CD4-positive, alpha-beta T cell treated with Interleukin-4 for 1 hour (primary cell): ENCODE measurements around the gene KRTAP9-3.
"Not testable (repeated sequence)": the region's sequence is repeated elsewhere in the genome, so short reads cannot be mapped to it uniquely, and the experiment has no call there.

Experiments
- DNase-seq, 2 donors: peaks; one replicate each; pipeline ENCODE4 v3.0.0-alpha.2; 2020 to 2022

Gene KRTAP9-3, protein sequence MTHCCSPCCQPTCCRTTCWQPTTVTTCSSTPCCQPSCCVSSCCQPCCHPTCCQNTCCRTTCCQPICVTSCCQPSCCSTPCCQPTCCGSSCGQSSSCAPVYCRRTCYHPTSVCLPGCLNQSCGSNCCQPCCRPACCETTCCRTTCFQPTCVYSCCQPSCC

DNA sequence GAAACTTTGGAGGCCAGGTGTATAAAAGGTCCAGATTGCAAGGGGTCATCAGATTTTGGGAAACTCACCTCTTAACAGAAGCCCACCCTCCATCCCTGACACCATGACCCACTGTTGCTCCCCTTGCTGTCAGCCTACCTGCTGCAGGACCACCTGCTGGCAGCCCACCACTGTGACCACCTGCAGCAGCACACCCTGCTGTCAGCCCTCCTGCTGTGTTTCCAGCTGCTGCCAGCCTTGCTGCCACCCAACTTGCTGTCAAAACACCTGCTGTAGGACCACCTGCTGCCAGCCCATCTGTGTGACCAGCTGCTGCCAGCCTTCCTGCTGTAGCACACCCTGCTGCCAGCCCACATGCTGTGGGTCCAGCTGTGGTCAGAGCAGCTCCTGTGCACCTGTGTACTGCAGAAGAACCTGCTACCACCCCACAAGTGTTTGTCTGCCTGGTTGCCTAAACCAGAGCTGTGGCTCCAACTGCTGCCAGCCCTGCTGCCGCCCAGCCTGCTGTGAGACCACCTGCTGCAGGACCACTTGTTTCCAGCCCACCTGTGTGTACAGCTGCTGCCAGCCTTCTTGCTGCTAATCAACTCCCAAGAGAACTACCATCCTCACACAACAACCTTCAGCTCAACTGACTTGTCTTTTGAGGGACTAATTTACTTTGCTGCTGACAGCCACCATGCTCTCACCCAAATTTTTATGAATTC lies at the start of gene KRTAP9-3:
Gene KRTAP9-3, plus strand, starts transcription at position 51 of the 707 bp plus-strand sequence. Its CDS starts 53 bp downstream, at position 104.
- not testable (repeated sequence) for DNase-seq

DNA sequence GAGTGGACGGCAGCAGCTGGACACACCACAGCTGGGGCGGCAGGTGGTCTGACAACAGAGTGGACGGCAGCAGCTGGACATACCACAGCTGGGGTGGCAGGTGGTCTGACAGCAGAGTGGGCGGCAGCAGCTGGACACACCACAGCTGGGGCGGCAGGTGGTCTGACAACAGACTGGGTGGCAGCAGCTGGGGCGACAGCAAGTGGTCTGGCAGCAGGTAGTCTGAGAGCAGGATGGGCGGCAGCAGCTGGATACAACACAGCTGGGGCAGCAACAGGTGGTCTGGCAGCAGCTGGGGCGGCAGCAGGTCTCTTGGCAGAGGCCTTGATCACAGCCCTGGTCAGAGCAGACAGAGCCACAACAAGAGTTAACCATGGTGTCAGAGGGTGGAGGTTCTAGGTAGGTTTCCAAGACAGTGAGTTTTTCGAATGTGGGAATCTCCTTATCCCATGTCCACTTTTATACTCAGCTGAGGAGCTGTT lies 47.7 kb upstream of the KRTAP9-3 start, which contains the start of gene KRTAP4-1:
Gene KRTAP4-1, minus strand, starts transcription at position 432 of the 482 bp plus-strand sequence. Its CDS starts 57 bp downstream, at position 375.
- DNase-seq: no peak

DNA sequence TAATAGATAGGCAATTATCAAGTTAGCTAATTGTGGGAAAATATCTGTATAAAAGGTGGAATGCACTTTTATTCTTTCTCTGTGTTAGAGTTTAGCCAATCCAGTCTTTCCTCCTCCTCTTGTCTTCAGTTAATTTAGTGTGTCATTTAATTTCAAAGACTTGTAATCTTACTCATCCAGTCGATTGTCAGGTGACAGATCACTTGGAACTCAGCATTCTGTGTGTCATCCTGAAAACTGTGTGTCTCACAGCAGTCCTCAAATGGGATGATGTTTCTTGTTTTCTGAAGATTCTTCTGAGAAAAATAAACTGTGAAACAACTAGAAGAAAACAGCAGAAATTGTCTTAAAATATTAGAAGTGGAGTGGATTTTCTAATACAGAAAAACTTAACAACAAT lies 47.2 kb upstream of the KRTAP9-3 start:
- no peak for DNase-seq

DNA sequence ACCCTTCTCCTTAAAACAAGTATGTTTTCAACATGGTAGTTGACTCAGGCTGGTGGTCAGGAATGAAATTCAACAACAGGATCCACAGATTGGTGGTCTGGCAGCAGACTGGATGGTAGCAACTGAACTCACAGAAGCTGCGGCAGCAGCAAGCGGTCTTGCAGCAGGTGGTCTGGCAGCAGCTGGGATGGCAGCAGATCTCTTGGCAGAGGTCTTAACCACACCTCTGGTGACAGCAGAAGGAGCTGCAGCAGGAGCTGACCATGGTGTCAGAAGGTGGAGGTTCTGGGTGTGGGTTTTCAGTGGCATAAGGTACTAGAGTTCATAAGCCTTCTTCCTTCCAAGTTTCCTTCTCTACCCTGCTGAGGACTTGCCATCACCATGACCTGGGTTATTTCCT lies 45.4 kb upstream of the KRTAP9-3 start:
- no peak for DNase-seq

DNA sequence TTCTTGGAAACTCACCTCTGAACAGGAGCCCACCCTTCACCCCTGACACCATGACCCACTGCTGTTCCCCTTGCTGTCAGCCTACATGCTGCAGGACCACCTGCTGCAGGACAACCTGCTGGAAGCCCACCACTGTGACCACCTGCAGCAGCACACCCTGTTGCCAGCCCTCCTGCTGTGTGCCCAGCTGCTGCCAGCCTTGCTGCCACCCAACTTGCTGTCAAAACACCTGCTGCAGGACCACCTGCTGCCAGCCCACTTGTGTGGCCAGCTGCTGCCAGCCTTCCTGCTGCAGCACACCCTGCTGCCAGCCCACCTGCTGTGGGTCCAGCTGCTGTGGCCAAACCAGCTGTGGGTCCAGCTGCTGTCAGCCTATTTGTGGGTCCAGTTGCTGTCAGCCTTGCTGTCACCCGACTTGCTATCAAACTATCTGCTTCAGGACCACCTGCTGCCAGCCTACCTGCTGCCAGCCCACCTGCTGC lies 42.4 kb upstream of the KRTAP9-3 start, which contains the start of gene KRTAP9-1:
Gene KRTAP9-1, plus strand, starts transcription at position 51 of the 482 bp plus-strand sequence. Its CDS starts 0 bp downstream, at position 51.
- not testable (repeated sequence) for DNase-seq

DNA sequence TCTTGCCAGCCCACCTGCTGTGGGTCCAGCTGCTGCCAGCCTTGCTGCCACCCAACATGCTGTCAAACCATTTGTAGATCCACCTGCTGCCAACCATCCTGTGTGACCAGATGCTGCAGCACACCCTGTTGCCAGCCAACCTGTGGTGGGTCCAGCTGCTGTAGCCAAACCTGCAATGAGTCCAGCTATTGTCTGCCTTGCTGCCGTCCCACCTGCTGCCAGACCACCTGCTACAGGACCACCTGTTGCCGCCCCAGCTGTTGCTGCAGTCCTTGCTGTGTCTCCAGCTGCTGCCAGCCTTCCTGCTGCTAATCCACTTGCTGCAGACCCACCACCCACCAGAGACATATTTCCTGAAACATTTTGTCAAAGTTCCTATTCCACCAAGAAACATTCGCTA lies 41.9 kb upstream of the KRTAP9-3 start:
- no peak for DNase-seq

DNA sequence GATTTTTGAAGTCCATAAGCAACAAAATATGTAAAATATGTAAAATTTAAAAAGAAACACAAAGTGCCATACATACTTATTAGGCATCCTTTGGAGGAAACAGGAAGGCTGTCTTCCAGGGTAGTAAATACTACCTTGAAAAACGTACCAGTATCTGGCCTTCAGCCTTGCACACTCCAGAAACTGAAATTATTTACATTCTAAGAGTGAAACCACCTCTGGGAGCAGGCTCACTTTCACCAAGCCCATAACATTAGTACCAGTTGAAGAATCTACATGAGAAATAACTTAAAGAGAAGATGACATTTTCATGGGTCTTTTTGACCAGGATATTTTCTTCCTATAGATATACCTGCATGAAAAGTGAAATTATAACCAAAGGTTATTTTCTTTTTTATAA lies 36.2 kb upstream of the KRTAP9-3 start:
- no peak for DNase-seq

DNA sequence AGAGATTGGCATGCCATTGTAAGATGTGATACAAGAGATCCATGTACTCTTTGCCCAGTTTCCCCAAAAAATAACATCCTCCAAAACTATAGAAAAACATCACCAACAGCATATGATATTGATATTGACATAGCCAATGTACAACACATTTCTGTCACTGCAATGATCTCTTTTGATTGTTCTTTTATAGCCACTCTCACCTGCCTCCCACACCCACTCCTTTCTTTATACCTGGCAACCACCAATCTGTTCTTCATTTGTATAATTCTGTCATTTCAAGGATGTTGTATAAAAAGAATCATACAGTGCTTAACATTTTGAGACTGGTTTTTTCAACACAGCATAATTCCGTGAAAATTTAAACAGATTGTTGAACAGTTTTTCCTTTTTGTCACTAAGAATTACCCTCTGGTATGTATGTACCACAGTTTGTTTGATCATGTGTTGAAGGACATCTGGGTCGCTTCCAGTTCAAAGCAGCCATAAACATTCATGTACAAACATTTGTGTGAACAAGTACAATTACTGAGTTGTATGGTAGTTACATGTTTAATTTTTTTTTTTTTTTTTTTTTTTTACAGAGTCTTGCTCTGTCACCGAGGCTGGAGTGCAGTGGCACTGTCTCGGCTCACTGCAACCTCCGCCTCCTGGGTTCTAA lies 32.7 kb upstream of the KRTAP9-3 start:
- no peak for DNase-seq

DNA sequence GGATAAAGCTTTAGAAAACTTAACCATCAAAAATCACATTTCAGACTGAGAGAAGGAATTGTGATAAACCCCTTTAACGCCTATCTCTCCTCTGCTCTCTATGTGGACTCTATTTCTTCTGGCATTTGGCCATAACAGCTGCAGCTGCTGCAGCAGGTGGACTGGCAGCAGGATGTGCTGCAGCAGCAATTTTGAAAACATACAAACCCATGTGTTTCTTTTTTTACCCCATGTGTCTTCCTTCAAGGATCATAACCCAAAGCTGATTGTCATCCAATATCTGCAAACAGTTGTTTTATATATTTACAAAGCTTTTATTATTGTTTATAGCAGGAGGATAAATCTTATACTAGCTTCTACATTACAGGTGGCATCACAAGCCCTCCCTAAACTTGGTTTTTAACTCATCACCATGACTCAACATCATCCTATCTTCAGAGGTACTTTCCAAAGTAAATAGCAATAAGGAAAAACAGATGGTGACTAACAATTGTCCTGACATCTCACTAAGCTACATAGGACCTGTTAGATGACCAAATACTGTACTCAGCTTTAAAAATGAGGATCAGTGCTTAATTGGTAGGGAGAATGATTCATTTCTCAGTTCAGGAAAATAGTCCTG lies 20.3 kb upstream of the KRTAP9-3 start:
- DNase-seq: no peak

DNA sequence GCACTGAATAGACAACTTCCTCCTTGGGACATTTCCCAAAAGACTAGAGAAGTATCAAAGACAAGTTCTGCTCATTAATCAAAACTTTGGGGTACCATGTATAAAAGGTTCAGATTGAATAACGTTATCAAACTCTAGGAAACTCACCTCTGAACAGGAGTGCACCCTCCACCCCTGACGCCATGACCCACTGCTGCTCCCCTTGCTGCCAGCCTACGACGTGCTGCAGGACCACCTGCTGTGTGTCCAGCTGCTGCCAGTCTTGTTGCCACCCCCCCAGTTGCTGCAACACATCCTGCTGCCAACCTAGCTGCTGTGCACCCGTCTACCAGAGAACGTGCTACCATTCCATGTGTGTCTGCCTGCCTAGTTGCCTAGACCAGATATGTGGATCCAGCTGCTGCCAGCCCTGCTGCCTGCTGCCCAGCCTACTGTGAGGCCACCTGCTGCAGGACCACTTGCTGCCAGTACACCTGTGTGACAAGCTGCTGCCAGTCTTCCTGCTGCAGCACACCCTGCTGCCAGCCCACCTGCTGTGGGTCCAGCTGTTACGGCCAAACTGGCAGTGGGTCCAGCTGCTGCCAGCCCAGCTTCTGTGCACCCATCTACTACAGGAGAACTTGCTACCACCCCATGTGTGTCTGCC lies 19.6 kb upstream of the KRTAP9-3 start:
- DNase-seq: no peak

DNA sequence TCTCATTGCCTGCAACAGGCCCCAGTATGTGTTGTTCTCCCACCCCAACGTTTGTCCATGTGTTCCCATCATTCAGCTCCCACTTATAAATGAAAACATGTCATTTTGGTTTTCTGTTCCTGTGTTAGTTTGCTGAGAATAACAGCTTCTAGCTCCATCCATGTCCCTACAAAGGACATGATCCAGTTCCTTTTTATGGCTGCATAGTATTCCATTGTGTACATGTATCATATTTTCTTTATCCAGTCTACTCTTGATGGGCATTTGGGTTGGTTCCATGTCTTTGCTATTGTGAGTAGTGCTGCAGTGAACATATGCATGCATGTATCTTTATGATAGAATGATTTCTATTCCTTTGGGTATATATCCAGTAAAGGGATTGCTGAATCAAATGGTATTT lies 16.6 kb upstream of the KRTAP9-3 start:
- no peak for DNase-seq

DNA sequence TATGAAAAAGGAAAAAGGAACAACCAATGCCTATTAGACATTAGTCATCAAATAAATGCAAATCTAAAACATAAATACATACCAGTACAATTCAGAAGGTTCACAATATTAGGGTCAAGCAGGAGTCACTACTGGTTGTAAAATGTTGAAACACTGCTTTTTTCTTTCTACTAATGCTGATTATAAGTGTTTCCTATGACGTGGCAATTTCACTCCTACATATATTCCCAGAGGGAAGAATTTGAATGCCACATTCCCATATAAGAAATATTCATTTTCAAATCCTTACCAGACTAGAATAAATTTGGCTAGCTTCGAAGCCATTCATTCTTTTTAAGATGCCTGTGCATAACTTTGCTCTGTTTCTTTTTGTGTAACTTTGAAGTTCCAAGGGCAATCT lies 8.4 kb upstream of the KRTAP9-3 start:
- DNase-seq: no peak

DNA sequence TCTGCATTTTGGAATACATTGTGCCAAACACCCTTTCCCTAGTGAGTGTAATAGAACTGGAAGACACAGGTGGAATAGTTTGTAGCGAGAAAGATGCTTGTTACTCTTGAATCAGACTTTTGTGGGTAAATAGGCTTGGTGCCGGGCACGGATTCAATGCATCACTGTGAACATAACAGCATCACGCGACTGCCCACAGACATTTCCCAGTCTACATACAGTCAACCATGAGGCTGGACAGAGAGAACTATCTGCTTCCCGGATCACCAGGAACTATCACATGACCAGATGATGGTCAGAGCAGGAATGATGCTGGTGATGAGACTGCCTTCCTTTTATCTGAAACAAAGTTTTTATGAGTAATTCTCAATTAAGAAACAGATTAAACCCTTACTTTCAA lies 6.2 kb upstream of the KRTAP9-3 start:
- DNase-seq: no peak

DNA sequence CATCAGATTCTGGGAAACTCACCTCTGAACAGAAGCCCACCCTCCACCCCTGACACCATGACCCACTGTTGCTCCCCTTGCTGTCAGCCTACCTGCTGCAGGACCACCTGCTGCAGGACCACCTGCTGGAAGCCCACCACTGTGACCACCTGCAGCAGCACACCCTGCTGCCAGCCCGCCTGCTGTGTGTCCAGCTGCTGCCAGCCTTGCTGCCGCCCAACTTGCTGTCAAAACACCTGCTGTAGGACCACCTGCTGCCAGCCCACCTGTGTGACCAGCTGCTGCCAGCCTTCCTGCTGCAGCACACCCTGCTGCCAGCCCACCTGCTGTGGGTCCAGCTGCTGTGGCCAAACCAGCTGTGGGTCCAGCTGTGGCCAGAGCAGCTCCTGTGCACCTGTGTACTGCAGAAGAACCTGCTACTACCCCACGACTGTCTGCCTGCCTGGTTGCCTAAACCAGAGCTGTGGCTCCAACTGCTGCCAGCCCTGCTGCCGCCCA lies 5.6 kb upstream of the KRTAP9-3 start, which contains the start of gene KRTAP9-2:
Gene KRTAP9-2, plus strand, starts transcription at position 51 of the 498 bp plus-strand sequence. Its CDS starts 7 bp downstream, at position 58.
- not testable (repeated sequence) for DNase-seq

DNA sequence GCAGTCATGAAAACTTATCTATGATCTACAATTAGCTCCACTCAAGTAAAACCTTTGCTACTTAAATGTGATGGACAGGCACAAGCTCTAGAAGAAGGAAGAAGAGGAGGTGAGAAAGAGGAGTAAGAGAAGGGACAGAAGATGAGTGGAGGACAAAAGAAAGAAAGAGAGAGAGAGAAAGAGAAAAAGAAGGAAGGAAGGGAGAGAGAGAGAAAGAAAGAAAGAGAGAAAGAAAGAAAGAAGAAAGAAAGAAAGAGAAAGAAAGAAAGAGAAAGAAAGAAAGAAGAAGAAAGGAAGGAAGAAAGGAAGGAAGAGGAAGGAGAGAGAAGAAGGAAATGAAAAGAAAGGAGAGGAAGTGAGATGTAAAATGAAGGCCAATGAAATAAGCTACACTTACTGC lies 2.2 kb upstream of the KRTAP9-3 start:
- no peak for DNase-seq

DNA sequence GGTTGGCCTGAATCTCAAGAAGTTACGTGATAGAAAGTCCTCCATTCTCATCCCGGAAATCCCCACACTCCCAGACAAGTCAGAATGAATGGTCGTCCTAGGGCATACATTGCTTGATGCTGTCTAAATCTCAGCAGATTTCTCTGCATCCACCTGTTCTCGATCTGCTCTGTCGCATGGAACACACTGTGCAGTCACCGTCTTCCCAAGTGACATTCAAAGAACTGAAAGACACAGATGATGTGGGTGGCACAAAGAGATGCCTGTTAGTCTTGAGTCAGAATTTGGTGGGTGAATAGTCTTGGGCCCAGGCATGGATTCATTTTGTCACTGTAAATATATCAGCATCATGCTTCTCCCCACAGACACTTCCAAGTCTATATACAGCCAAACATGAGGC lies 518 bp upstream of the KRTAP9-3 start:
- no peak for DNase-seq

DNA sequence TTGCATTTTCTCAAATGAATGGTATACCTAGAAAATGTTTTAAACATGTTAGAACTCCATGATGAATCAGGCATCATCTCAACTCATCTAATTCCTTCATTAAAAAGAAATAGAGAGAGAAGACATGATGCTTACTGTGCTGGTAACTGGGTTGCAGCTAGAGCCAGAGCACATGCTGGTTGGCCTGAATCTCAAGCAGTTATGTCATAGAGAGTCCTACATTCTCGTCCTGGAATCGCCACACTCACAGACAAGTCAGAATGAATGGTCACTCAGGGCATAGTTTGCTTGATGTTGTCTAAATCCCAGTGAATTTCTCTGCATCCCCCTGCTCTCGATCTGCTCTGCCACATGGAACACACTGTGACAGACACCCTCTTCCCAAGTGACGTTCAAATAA lies 4.9 kb downstream of the KRTAP9-3 start:
- DNase-seq: not testable (repeated sequence)

DNA sequence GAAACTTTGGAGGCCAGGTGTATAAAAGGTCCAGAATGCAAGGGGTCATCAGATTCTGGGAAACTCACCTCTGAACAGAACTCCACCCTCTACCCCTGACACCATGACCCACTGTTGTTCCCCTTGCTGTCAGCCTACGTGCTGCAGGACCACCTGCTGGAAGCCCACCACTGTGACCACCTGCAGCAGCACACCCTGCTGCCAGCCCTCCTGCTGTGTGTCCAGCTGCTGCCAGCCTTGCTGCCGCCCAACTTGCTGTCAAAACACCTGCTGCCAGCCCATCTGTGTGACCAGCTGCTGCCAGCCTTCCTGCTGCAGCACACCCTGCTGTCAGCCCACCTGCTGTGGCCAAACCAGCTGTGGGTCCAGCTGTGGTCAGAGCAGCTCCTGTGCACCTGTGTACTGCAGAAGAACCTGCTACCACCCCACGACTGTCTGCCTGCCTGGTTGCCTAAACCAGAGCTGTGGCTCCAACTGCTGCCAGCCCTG lies 5.7 kb downstream of the KRTAP9-3 start, which contains the start of gene KRTAP9-8:
Gene KRTAP9-8, plus strand, starts transcription at position 51 of the 489 bp plus-strand sequence. Its CDS starts 53 bp downstream, at position 104.
- not testable (repeated sequence) for DNase-seq

DNA sequence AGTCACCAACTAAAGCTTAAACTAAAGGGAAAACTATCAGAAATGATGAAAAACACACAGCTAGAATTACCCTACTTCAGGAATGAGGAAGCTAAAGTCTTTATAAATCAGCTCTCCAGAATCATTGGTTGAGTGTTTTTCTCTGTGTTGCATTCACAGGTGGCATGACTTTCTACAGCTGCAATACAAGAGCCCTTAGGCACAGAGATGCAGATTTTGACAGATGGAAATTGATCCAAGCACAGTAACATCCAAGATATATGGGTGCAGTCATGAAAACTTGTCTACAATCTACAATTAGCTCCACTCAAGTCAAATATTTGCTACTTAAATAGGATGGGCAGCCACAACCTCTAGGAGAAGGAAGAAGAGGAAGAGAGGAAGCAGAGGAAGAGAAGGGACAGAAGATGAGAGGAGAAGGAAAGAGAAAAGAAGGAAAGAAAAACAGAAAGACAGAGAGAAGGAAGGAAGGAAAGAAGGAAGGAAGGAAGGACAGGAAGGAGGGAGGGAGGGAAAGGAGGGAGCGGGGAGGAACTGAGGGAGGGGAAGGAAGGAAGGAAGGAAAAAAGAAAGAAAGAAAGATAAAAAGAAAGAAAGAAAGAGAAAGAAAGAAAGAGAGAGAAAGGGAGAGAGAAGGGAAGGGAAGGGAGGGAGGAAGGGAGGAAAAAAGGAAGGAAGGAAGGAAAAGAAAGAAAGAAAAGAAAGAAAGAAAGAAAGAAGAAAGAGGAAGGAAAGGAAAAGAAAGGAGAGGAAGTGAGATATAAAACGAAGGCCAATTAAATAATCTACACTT lies 14.9 kb downstream of the KRTAP9-3 start:
- DNase-seq: not testable (repeated sequence)

DNA sequence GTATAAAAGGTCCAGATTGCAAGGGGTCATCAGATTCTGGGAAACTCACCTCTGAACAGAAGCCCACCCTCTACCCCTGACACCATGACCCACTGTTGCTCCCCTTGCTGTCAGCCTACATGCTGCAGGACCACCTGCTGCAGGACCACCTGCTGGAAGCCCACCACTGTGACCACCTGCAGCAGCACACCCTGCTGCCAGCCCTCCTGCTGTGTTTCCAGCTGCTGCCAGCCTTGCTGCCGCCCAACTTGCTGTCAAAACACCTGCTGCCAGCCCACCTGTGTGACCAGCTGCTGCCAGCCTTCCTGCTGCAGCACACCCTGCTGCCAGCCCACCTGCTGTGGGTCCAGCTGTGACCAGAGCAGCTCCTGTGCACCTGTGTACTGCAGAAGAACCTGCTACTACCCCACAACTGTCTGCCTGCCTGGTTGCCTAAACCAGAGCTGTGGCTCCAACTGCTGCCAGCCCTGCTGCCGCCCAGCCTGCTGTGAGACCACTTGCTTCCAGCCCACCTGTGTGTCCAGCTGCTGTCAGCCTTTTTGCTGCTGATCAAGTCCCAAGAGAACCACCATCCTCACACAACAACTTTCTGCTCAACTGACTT lies 17.5 kb downstream of the KRTAP9-3 start, which contains the start of gene KRTAP9-4:
Gene KRTAP9-4, plus strand, starts transcription at position 51 of the 604 bp plus-strand sequence. Its CDS starts 34 bp downstream, at position 85.
- not testable (repeated sequence) for DNase-seq
